NB4 (cell line): ENCODE results near the gene CTTNBP2.

Experiments used
- CTCF ChIP-seq: IDR thresholded peaks from one replicate; pipeline ENCODE4 v1.5.1; 2012; ENCODE audit warnings: low read depth, low read length
- MYC ChIP-seq: IDR thresholded peaks from 2 replicates; pipeline ENCODE4 v1.6.1; 2011; ENCODE audit warnings: low read depth, low read length
- POLR2A ChIP-seq: IDR thresholded peaks from 2 replicates; pipeline ENCODE4 v1.6.1; 2011; ENCODE audit warnings: mild to moderate bottlenecking; ENCODE audit not compliant: insufficient read length; ENCODE audit errors: extremely low read depth

- TF ChIP-seq CTCF (no peak), POLR2A (no peak), MYC (no peak)
Observed at GRCh38 chr7:117704063-117704462, 169.2 kb downstream of the CTTNBP2 start.
